Measurements from ENCODE around the gene CDC42BPA.

GRCh38 chr1:227356620-227357146 lies 38.4 kb upstream of the CDC42BPA start:
- no peak for TF ChIP-seq GZF1 (CRISPR knock-in tag; IDR thresholded peaks at IDR 0.05)
- TF ChIP-seq SP2 (CRISPR knock-in tag; IDR thresholded peaks at IDR 0.05), result no peak
- TF ChIP-seq PCBP1 (IDR thresholded peaks at IDR 0.05; ENCODE audit: borderline replicate concordance, low read depth, low read length), result no peak
- no peak for TF ChIP-seq TCF7L2 (IDR thresholded peaks at IDR 0.05; ENCODE audit: low read depth, low read length)
- TF ChIP-seq EZH2 (conservative IDR thresholded peaks at IDR 0.05; ENCODE audit: low read depth, low read length), result no peak
- TF ChIP-seq THAP7 (CRISPR knock-in tag; IDR thresholded peaks at IDR 0.05), result no peak
- no peak for TF ChIP-seq ZNF431 (CRISPR knock-in tag; IDR thresholded peaks at IDR 0.05; ENCODE audit: borderline replicate concordance, low read depth)
